OCI-LY7 (cell line): ENCODE data around the gene YY1AP1. TPM values are rescaled to one million over a fixed set of nuclear protein-coding genes. Genes with fewer than 3 reads are reported as not detected.
"Not testable (repeated sequence)": the region's sequence is repeated elsewhere in the genome, so short reads cannot be mapped to it uniquely, and the experiment has no call there.

Experiments
- BruUV-seq: library from RNA; stranded (reverse); fragments of 400-500 nt; replicated peaks from 2 replicates; lab custom pipeline; 2021; lab: Mats Ljungman, UMichigan
- CTCF ChIA-PET: fragments of 300-600 bp; sonication (Branson Sonifier 250); formaldehyde crosslinking; loops from one replicate; lab custom pipeline; 2022; ENCODE audit warnings: antibody characterized with exemption; ENCODE audit not compliant: unreplicated experiment; lab: Charles Lee
- POLR2A ChIA-PET: fragments of 300-600 bp; sonication (Branson Sonifier 250); formaldehyde crosslinking; loops from one replicate; lab custom pipeline; 2022; ENCODE audit warnings: antibody characterized with exemption; lab: Charles Lee
- DNase-seq: peaks from one replicate; pipeline ENCODE4 v3.0.0-alpha.2; 2015; ENCODE audit warnings: low spot score
- H2AFZ ChIP-seq: fragments of 200-600 bp; sonication (generic), shearing (Covaris generic); 2 replicates; pipeline ENCODE4 v1.6.1; 2014; ENCODE audit warnings: mild to moderate bottlenecking, antibody characterized with exemption, low read length, moderate library complexity
- H3K27ac ChIP-seq: fragments of 200-600 bp; sonication (generic); 2 replicates; pipeline ENCODE4 v1.5.1; 2014; ENCODE audit warnings: mixed run types, low read depth, mild to moderate bottlenecking, moderate library complexity, low read length, inconsistent platforms; ENCODE audit not compliant: poor library complexity, severe bottlenecking
- H3K36me3 ChIP-seq: fragments of 200-600 bp; sonication (generic); 2 replicates; pipeline ENCODE4 v1.6.1; 2014; ENCODE audit warnings: mild to moderate bottlenecking, antibody characterized with exemption, low read length, moderate library complexity, mixed read lengths; ENCODE audit not compliant: insufficient read depth
- H3K4me1 ChIP-seq: fragments of 200-600 bp; sonication (generic); 2 replicates; pipeline ENCODE4 v1.5.1; 2014; ENCODE audit warnings: mild to moderate bottlenecking, low read length; ENCODE audit not compliant: insufficient read depth, poor library complexity, severe bottlenecking
- H3K4me2 ChIP-seq: fragments of 200-600 bp; sonication (generic); 2 replicates; pipeline ENCODE4 v1.6.1; 2014; ENCODE audit warnings: mild to moderate bottlenecking, low read length
- H3K4me3 ChIP-seq: fragments of 200-600 bp; sonication (generic); 2 replicates; pipeline ENCODE4 v1.5.1; 2014; ENCODE audit warnings: mild to moderate bottlenecking, low read depth, low read length; ENCODE audit not compliant: poor library complexity, severe bottlenecking
- H3K79me2 ChIP-seq: fragments of 200-600 bp; sonication (generic); 2 replicates; pipeline ENCODE4 v1.6.1; 2016; ENCODE audit warnings: low read depth, mild to moderate bottlenecking, low read length, moderate library complexity, mixed read lengths; ENCODE audit not compliant: insufficient read depth
- H3K9me2 ChIP-seq: fragments of 200-600 bp; sonication (generic); 2 replicates; pipeline ENCODE4 v1.6.1; 2016; ENCODE audit warnings: mild to moderate bottlenecking, low read length, mixed read lengths; ENCODE audit not compliant: insufficient read depth
- H3K9me3 ChIP-seq: fragments of 200-600 bp; sonication (generic); 2 replicates; pipeline ENCODE4 v1.6.1; 2014; ENCODE audit warnings: mild to moderate bottlenecking, mixed run types, low read length, mixed read lengths
- H4K20me1 ChIP-seq: fragments of 200-600 bp; sonication (generic); 2 replicates; pipeline ENCODE4 v1.6.1; 2014; ENCODE audit warnings: mild to moderate bottlenecking, antibody characterized with exemption, low read length, moderate library complexity, mixed read lengths; ENCODE audit not compliant: insufficient read depth
- CTCF ChIP-seq: fragments of 200-600 bp; sonication (generic); conservative IDR thresholded peaks from 2 replicates; pipeline ENCODE4 v1.5.1; 2014; ENCODE audit warnings: mild to moderate bottlenecking, antibody characterized with exemption, low read length, moderate library complexity, mixed read lengths
- EZH2phosphoT487 ChIP-seq: fragments of 200-600 bp; sonication (generic); IDR thresholded peaks from 2 replicates; pipeline ENCODE4 v1.6.1; 2018; ENCODE audit warnings: low read depth, borderline replicate concordance, mild to moderate bottlenecking, mixed run types, antibody characterized with exemption, low read length, moderate library complexity, mixed read lengths
- intact Hi-C: fragments of 100-400 bp; cut with micrococcal nuclease; formaldehyde crosslinking; loops from one replicate; pipeline ENCODE4 v1.10.0; 2022; ENCODE audit not compliant: unreplicated experiment
- total RNA-seq, 2 experiments: library from RNA; depleted of rRNA in 1 of 2; stranded (reverse); fragments of >200 nt in 1 of 2; shearing (Covaris generic) in 1 of 2; gene quantifications; 2 replicates each; pipeline ENCODE4 v1.2.3, GENCODE V29; 2014 to 2022

Gene YY1AP1
- total RNA-seq, 2 experiments from 2014 or later, result 76.0 to 84.6 TPM

GRCh38 chr1:155713075-155713474 is 24.5 kb upstream of the YY1AP1 start:
- Histone ChIP-seq H3K36me3 (peaks cover 92% of the 10 kb centered on the region), H3K79me2 (peaks cover 42% of the 10 kb centered on the region), H3K4me2 (no peak overlapping the region), H3K27ac (no peak overlapping the region), H3K9me2 (no peaks in the 10 kb centered on the region), H3K4me3 (no peak overlapping the region), H3K9me3 (peaks cover 4% of the 10 kb centered on the region; the same call in 1 of the 2 replicates), H4K20me1 (no peaks in the 10 kb centered on the region), H2AFZ (no peak overlapping the region), H3K4me1 (peaks cover 9% of the 10 kb centered on the region)
- ChIA-PET POLR2A (no interaction called here), CTCF (no interaction called here)
- DNase-seq, result no peak
- BruUV-seq, result no TSS peak
- intact Hi-C loops, result no loop called here
- TF ChIP-seq EZH2phosphoT487, result no peak
- no peak for TF ChIP-seq CTCF

DNA sequence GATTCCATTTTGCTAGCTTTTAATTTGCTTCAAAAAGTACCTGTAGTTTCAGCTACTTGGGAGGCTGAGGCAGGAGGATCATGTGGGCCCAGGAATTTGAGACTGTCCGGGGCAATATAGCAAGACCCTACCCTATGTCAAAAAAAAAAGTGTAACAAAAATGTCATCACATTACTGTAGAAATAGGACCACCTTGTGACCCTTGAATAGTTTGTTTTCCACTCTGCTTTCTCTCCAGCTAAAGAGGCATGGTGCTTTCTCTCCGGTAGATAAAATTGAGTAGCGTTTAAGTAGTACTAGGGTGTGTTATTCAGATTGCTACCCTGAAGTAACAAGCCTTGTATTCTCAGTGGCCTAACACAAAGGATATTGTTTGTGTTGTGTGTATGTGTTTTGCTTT is 24.1 kb upstream of the YY1AP1 start:
- CTCF ChIA-PET, POLR2A ChIA-PET, BruUV-seq, H3K4me3 ChIP-seq, H3K9me2 ChIP-seq, H3K4me2 ChIP-seq, H3K9me3 ChIP-seq, H4K20me1 ChIP-seq, H2AFZ ChIP-seq, DNase-seq, intact Hi-C loops, H3K27ac ChIP-seq, H3K4me1 ChIP-seq: not testable (repeated sequence)
- peak; percentile 50 for TF ChIP-seq CTCF
- Histone ChIP-seq H3K36me3 (peaks cover 93% of the 10 kb centered on the region), H3K79me2 (peaks cover 45% of the 10 kb centered on the region)

GRCh38 chr1:155711457-155711856 is 22.9 kb upstream of the YY1AP1 start:
- POLR2A ChIA-PET, H3K4me3 ChIP-seq, H3K27ac ChIP-seq, intact Hi-C loops, H2AFZ ChIP-seq, H4K20me1 ChIP-seq, DNase-seq, H3K9me2 ChIP-seq, H3K4me2 ChIP-seq, BruUV-seq, H3K9me3 ChIP-seq, CTCF ChIA-PET, H3K4me1 ChIP-seq: not testable (repeated sequence)
- peaks cover 44% of the 10 kb centered on the region for H3K79me2 ChIP-seq
- peaks cover 83% of the 10 kb centered on the region for H3K36me3 ChIP-seq
